ENCODE measurements around the gene ERC2.

The ERC2 gene

DNA sequence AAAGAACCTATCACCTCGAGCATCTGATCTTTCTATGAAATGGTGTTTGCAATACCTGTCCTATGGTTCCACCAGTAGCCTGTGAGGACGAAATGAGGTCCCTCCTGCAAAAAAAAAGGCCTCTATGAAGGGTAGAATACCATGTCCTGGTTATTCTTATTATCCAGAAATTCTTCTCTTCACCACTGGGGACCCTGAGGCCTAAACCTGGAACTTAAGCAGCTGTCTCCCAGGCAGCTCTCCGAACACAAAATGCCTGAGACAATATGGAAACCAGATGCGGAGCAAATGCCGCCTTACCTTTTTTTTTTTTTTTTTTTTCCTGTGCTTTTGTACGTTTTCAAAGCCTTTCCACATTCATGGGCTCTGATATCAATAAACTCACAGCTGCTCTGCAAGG is 919.1 kb downstream of the ERC2 start:
- in situ Hi-C loops (cut with MboI; ENCODE audit: low sequenced_read_pairs) = no loop called here

DNA sequence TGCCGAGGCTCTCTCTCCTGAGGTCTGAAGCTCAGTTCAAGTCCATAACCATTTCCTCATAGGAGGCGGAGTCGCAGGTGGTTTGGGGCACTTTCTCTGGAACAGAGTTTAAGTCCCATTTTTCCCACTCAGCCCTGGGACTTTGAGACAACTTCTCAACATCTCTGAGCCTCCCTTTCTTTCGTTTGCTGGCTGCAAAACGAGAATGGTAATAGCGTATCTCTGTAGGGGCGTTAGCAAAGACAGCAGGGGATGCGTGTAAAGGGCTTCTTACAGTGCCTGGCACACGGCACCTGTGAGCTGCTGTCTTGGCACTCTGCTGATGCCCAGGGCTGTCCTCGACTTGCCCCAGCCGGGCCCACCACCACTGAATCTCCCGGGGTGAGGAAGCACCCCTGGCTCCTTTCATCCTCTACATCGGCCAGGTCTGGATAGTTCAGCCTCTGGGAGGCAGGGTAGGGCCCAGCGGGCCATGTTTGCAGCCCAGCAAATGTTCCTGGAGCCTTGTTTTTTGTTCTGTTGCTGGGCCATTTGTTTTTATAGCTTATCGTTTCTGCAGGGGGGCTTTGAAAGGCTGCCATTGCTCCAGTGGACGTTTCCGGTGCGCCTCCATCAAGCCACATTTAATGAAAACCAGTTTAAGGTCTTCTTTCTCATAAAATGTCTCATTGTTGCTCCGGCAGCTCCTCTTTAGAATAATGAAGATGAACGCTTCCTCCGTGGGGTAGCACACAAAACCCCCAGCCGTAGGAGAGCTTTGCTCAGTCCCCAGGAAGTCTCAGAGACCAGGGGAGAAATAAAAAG is 921.2 kb downstream of the ERC2 start:
- in situ Hi-C loops (cut with MboI; ENCODE audit: low sequenced_read_pairs) = no loop called here

DNA sequence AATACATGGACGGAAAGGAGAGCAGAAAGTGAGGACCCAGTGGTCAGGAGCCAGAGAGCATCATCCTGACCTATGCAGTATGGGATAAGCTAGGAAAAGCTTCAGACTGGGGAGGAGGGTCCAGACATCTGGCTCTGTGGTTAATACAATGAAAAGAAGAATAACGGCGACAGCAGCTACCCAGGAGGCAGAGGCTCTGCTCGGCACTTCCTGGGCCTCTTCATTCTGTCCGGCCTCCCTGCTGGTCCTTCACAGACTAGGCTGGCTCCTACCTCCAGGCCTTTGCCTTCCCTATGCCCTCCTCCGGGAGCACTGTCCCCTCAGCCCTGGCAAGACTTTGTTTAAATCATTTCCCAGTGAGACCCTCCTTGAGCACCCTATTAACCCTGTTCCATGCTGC is 922.3 kb downstream of the ERC2 start:
- in situ Hi-C loops (cut with MboI; ENCODE audit: low sequenced_read_pairs) = no loop called here

DNA sequence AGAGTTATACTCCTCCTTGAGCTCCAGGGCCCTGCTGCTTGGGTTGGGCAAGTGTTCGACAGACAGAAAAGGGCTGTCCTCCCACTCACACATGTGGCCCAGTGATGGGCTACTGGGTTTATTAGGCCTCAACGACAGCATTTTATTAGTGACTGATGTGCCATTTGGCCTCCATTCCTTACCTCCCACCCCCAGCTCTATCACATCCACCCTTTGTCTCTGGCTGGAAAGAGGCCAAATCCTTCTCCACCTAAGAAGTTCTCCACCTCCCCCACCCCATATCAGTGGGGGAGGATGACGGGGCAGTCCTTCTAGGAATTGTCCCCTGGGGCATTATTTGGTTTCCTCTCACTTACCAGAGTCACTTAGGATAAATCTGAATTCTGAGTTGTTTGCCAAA is 924.0 kb downstream of the ERC2 start:
- in situ Hi-C loops (cut with MboI; ENCODE audit: low sequenced_read_pairs) = no loop called here

DNA sequence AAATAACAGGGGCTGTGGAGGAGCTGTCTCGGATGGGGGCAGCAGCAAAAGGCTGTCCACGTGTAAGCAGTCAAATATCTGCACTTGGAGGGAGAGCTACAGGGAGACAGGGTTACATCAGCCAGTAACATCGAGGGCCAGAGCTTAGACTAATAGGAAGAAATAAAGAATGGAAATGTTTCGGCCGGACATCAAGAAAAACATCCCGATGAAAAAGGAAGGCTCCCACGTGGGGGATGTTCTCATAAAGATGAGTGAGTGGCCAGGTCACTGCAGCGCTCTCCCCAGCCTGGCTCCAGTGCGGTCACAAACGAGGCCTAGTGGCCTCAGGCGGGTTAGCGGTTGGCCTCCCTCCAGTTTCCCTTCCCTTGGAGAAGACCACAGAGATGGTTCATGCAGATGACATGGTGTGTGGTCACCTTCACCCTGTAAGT is 925.1 kb downstream of the ERC2 start:
- in situ Hi-C loops (cut with MboI; ENCODE audit: low sequenced_read_pairs) = no loop called here

DNA sequence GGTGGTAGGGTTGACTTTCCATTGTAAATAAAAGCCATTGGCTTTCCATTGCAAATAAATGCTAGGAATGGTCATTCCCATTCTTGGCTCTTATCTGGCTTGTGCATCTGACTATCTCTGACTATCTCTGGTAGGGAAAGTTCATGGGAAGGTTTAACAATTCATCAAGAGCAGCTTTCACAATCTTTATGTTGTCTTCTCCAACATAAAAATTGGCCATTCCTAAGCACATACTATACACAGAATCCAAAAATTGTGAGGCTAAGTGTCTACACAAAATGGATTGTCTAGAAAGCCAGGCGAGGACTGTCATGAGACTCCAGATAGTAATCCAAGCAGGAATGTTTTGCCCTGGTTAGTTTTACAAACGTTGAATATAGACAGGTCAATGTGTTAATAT is 926.8 kb downstream of the ERC2 start:
- in situ Hi-C loops (cut with MboI; ENCODE audit: low sequenced_read_pairs) = no loop called here

DNA sequence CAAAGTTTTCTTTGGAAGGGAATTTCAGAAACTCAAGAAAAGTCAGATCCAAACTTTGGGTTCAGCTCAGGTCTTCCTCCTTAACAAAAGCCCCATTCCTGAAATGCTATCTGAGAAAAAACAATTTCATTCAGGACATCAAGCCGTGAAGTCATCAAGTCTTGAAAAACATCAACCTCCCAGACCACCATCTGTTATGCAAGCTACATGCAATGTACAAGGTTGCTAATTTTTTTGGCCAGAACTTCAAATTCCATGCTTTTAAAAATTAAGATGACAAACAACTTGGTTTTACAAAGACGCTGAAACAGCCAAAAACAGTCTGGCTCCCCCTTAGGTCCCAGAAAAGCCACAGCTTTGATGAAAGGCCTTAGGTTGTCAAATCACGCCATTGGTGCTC is 927.3 kb downstream of the ERC2 start:
- in situ Hi-C loops (cut with MboI; ENCODE audit: low sequenced_read_pairs) = no loop called here

DNA sequence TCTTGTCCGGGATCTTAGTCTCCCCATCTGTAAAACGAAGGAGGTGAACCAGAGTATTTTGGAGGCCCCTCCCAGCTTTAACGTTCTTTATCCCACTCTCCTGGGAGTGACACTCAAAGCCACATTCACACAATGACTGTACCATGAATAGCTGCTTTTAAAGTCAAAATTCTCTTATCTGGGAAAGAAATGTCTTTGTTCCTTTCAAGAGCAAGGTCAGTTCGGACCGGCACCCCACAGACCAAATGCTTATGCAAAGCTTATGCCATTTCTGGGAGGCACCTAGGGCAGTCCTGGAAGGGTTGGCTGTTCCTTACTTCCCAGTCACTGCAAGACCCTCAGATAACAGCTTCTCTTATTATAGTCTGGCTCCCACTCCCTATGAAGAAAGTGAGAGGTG is 927.7 kb downstream of the ERC2 start:
- in situ Hi-C loops (cut with MboI; ENCODE audit: low sequenced_read_pairs) = no loop called here

DNA sequence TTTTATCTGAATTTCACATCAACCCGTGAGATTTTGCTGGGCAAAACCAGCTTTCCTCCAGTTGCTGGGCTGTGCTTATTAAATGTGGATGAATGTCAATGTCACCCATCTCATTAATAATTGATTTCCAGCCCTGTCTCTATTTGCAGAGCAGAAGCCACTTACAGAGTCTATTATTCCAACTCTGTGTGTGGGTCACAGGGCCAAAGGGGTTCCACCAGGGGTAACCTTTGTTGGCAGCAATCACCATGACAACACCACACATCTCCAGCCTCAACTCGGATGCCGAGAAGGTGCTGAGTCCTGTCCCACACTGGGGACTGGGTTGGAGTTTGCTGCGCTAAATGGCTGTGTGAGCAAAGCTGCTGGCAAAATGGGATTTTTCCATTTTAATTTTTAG is 930.1 kb downstream of the ERC2 start:
- in situ Hi-C loops (cut with MboI; ENCODE audit: low sequenced_read_pairs) = no loop called here

DNA sequence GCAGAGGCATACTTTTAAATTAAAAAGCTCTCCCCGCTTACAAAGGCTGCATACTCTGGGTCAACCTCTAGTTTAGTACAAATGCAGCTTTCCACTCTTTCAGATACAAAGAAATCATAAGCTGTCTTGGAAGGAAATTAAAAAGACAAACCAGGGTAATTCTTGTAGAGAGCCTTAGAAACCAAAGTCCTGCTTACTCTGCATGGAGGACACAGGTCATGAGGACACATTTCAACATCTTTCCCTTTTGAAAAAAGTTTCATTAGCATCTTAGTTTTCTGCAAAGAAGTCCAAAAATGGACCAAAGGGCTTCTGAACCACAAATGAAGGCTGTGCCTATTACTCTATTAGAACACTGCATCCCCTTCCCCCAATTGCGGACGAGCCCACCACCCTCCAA is 930.7 kb downstream of the ERC2 start:
- in situ Hi-C loops (cut with MboI; ENCODE audit: low sequenced_read_pairs) = no loop called here

DNA sequence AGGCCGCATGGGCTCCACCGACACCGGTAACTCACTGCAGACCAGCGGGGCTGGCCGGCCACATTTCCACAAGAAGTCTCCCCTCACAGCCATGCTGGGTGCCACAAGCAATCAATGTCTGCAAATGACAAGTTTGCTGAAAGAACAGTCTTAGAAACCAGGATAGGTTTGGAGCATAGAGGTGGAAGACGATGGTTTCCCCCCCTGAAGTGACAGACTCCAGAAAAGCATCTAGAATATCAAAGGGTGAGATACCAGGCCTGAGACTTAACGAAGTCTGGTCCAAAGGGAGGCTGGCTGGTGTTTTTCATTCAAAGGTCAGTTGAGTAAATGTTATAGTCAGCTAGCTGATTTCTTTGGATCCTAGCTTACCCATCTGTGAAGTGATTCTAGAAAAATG is 931.1 kb downstream of the ERC2 start:
- in situ Hi-C loops (cut with MboI; ENCODE audit: low sequenced_read_pairs) = no loop called here

DNA sequence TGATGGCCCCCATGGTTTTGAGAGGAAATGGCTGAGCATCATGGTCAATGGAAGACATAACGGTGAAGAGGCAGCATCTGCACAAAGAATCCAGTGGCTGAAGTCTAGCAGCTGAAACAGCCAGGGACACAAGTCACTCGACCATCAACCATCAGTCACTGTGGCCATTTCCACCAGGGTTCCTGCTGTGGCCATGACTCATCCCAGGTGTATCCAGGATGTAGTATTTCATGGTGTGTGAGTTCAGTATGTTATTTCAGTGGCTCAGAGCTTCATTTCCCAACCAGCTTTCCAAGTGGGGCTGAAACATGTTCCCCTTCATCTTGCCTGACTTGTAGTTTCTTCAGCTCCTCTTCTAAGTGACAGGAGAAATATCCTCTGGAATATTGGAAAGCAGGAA is 933.4 kb downstream of the ERC2 start:
- in situ Hi-C loops (cut with MboI; ENCODE audit: low sequenced_read_pairs) = no loop called here

DNA sequence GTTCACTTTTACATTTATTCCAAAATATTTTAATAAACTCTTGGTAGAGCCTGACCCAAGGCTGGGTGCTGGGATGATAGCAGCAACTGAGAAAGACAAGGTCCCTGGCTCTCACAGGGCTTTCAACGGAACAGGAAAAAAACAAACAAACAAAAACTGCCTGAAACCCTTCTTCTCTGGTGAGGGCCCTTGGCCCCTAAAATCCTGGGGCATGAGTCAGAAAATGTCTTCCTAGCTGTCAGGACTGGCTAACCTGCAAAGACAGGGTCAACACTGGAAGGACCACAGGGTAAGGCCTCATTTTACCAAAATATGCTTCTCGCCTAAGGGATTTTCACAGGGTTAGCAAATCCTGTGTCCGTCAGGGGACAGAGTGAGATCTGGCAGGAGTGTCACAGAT is 935.5 kb downstream of the ERC2 start:
- in situ Hi-C loops (cut with MboI; ENCODE audit: low sequenced_read_pairs) = no loop called here

DNA sequence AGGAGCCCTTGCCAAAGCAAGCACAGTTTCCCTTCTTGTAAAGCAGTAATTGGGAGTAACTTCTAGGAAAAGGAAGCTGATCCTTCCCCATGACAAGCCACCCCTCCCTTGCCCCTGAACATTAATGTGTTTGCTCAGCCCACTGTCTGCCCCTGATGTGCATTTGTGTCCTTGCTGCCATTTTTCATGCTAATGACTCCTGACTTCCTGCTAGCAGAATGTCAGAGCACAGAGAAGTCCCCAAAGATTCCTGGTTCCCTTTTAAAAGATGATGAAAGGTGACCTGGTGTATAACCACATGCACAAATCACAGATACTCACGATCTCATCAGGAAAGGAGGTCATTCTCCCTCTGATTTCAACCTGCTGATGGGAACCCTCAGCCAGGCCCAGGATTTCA is 936.9 kb downstream of the ERC2 start:
- in situ Hi-C loops (cut with MboI; ENCODE audit: low sequenced_read_pairs) = no loop called here

DNA sequence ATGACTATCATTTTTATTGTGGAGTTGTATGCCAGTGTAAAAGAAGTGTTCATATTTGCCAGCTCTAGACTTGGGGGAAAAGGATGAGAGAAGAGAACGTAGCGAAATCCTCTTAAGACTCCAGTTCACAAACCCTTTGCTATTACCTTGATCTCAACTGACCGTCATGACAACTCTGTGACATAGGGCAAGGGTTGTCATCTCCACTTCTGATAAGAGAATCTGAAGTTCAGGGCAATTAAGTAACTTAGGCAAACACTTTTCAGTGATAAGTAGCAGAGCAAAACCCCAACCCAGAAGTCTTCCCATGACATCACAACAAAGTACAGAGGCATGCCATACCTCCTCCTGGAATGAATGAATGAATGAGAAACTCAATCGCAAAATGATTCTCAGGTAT is 940.9 kb downstream of the ERC2 start:
- in situ Hi-C loops (cut with MboI; ENCODE audit: low sequenced_read_pairs) = no loop called here

DNA sequence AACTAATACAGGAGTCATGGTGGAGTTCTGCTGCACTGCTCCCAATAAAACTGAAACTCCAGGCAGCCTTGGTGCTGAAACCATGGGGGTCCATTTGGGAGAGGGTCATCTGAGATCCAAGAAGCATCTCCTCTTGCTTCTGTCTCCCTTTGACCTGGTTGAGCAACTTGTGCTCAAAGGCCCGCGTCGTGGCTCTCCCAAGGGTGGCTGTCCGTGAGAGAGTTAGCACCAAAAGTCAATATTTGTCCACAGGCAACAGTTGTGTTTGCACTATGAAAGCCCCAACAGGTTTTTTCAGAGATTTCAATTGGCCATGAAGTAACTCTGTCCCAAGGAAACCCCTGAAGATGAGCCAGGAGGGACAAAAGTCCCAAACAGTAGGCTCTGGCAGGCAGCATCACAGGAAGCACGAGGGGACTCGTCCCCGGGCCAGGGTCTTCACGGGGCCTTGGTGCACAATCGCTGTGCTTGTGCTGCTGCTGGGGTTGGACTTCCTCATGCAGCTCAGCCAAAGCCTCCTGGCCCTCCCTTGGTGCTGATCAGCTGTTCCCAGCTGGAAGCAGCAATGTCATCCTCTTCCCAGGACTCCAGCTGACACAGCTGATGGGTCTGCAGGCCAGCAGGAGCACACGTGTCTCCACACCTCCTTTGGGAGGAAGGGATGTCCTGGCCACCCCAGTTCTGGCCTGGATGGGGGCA is 941.8 kb downstream of the ERC2 start:
- in situ Hi-C loops (cut with MboI; ENCODE audit: low sequenced_read_pairs) = no loop called here

DNA sequence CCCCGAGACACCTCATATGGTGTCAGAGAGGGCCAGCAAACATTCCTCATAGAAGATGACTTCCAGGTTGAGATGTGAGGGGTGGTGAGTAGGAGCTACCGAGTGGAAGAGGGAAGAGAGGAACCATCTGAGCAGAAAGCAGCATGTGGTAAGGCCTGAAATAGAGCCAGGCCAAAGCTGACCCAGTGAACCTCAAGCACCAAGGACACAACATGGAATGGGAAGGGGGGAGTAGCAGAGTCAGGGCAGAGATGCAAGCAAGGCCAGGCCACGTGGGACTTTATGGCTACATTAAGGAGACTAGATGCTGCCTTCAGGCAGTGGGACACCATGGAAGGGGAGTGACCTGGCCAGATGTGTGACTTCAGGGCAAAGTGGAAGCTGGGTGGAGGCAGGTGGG is 942.8 kb downstream of the ERC2 start:
- in situ Hi-C loops (cut with MboI; ENCODE audit: low sequenced_read_pairs) = no loop called here

DNA sequence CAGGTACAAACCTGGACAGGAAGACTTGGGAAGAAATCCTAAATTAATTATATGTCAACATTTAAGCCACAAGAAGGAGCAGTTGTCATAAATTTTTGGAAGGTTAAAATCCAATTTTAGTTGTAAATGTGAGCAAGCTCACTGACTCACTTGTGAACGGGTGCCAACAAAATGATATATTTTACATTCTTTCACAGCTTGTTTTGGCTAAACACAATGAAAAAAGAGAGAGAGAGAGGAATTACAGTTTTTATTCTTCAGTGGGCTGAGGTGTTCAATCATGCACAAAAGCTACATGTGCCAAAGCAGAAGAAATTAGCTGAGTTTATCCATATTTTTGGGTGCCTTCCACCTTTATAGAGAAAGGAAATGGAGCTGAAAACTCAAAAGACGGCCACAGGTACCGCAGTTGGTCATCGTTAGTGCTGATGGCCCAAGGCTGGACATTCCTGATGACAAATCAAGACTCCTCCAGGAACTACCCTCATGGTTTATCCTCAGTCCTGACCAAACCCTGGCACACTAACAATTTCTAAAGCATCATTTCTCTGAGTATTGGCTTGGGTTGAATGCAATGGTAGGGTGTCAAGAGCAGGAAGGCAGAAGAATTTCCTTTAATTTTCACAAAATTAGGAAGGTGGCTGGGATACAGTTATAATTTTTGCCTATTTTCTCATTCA is 943.6 kb downstream of the ERC2 start:
- in situ Hi-C loops (cut with MboI; ENCODE audit: low sequenced_read_pairs) = no loop called here

DNA sequence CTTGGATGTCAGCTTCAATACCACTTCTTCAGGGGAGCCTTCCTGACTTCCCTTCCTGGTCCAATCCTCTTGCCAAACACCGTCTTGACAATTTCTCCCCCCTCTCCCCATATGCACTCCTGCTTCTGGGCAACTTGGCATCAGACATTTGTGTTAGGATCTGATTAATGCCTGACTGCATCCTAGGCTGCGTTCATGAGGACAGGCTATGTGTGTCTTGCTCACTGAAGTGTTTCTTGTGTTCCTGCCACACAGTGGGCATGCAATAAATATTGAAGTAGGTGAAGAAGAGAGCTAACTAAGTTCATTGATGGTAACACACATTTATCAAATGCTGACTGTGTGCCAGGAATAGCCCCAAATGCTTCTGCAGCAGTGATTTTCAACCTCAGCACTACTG is 944.8 kb downstream of the ERC2 start:
- in situ Hi-C loops (cut with MboI; ENCODE audit: low sequenced_read_pairs) = no loop called here

DNA sequence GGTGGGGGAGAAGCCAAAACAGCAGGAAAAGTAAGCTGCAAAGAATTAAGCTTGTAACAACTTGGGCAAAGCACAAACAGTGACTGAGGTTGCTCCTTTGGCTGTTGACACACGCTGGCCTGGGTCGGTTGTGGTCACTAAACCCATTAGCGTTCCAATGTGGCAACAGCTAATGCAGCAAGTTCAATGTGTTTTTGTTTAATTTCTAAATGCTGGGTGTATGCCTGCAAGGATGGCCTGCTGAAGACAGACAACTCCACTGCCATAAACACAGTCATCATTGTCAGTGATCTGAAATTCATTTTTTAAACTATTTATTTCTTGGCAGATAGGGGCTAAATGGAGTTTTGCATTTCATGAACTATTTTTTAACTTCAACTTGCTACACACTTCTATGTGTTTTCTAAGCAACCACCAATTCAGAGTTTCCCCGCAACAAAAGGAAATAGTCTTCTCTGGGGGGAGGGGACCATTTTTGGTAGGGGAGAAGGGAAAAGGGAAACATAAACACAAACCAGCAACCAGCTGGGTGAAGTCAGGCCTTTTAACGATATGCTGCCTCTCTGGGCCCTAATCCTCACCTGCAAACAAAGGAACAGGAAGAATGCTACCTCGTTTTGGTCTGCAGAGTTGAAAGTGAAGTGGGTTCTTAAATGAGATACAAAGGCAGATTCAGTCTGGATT is 946.4 kb downstream of the ERC2 start:
- in situ Hi-C loops (cut with MboI; ENCODE audit: low sequenced_read_pairs) = no loop called here

DNA sequence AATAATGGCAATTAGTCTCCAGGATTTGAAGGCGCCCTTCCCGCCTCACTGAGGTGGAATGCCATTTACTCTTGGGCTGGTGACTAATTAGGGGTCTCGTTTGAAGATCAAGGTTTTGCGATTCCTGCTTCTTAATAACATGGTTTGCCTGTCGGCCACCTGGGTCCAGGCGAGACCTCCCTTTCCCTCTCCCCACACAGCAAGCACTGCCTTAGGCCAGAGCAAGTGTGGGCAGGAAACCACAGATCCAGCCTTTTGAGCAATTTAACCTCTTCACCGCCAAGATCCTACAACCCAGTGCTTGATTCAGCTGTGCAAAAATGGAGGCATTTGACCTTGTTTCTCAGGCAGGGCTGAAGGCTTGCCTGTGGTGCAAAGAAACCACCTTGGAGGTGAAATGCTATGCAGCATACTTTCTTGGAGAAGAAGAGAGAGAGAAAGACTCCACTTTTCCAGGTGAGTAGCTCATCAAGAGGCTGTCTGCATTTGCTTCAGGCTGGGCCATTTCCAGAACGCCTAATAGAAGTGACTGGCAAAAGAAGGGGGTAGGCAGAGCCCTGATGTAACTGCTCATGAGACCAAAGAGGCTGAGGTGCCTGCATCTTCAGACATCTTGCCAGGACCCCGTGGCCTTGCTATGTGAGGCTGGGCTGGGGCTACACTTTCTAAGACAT is 947.1 kb downstream of the ERC2 start:
- in situ Hi-C loops (cut with MboI; ENCODE audit: low sequenced_read_pairs) = no loop called here
